GM19240 (cell line): ENCODE results near the gene CRHR1.
A peak's percentile ranks its signal among the peaks of the same experiment; 100 is the strongest.
"Not testable (repeated sequence)": the region's sequence is repeated elsewhere in the genome, so short reads cannot be mapped to it uniquely, and the experiment has no call there.

Experiments
- DNase-seq: peaks from one replicate; pipeline ENCODE4 v3.0.0; 2011; ENCODE audit warnings: low spot score; ENCODE audit not compliant: insufficient read length

Gene CRHR1

DNA sequence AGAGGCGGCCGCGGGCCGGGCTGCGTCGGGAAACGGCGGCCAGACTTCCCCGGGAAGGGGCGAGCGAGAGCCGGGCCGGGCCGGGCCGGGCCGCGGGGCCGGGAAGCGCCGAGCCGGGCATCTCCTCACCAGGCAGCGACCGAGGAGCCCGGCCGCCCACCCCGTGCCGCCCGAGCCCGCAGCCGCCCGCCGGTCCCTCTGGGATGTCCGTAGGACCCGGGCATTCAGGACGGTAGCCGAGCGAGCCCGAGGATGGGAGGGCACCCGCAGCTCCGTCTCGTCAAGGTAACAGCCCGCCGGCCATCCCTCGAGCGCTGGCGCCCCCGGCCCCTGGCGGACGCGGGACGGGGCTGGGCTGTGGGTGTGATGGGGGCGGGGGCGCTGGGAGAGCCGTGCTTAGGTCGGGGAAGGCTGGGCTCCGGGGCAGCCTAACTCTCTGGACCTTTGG, at the start of gene CRHR1:
Gene CRHR1, plus strand, starts transcription at position 28 of the 448 bp plus-strand sequence. Its CDS starts 225 bp downstream, at position 253.
- no peak for DNase-seq

- DNase-seq: no peak
Observed at GRCh38 chr17:45734598-45734997, 49.5 kb upstream of the CRHR1 start.

- no peak for DNase-seq
Observed at GRCh38 chr17:45735488-45735887, 48.6 kb upstream of the CRHR1 start.

GRCh38 chr17:45739786-45740185, 44.3 kb upstream of the CRHR1 start:
- no peak for DNase-seq

DNA sequence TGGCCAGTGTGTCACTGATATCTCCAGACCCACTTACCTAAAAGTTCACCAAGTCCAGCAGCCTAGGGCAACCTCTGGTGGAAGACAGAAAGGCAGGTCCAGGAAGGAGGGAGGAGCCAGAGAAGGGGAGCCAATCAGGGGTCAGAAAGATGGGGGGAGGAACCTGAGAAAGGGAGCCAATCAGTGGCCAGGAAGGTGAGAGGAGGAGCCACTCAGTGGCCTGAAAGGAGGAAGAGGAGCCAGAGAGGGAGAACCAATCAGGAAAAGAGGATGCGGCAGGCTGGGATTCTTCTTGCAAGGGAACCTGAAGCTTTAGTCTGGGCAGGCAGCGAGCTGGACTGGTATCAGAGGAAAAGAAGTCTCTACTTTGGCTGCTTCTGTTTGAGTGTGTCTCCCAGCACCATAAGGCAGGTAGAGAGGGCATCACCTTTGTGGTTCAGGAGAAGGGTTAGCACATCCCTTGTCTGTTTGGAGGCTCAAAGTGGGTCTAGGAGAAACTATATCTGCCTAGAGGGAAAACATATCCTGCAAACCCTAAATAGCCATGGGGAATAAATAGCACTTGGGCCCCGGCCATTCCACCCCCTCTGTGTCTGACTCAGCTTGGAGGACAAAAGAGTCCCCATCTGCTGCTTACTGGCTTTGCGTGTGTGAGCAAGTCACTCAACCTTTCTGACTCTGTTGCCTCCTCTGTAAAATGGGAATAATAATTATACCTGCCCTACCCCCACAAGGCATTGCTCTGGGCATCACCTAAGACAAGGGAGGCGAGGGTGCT, 43.4 kb upstream of the CRHR1 start:
- DNase-seq: peak; percentile 47

DNA sequence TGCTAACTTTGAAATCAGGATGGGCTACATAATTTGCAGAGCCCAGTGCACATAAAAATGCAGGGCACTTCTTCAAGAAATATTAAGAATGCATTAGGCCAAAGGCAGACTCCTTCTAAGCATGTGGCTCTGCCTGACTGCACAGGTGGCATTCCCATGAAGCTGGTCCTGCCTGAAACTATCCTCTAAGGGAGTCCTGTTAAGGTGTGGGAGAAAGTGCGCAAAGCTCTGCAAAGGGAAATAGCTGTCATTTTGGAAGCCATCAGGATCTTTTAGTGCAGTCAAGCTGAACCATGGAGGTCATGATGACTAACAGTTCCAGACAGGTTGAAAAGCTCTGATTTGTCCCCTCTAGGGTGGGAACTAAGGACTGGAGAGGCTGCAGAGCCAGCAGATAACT, 41.9 kb upstream of the CRHR1 start:
- DNase-seq: no peak

DNA sequence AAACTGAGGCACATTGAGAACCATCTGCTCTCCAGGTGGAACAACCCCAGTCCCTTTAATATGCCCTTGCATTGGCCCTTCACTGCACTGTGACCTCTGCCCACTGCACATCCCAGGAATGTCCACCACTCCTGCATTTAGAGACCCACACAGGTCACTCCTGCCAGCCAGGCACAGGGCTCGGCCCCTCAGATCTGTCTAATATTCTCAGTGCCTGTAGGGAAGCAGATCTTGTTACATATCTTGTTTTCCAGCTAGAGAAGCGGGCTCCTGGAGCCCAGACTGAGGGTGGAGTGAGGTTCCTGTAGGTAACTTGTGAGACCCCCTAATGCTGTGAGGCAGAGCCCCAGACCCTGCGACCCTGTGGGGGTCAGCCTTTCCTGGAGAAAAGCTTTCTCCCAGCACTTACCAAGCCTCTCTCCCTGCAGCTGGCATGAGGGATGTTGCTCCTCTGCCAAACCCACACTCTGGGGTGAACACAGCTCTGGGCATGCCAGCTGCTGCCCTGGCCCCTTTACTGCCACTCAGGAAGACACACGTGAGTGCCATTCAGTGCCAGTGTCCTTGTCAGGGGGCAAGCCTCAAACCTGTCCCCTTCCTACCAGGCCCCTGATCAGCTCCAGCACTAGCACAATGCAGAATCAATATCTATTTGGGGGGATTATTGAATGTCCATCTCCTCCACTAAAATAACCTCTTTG, 40.3 kb upstream of the CRHR1 start:
- no peak for DNase-seq

- DNase-seq: not testable (repeated sequence)
Observed at GRCh38 chr17:45744826-45745225, 39.3 kb upstream of the CRHR1 start.

GRCh38 chr17:45745601-45746494, 38.3 kb upstream of the CRHR1 start:
- no peak for DNase-seq

- no peak for DNase-seq
Observed at GRCh38 chr17:45747911-45748310, 36.2 kb upstream of the CRHR1 start.

DNA sequence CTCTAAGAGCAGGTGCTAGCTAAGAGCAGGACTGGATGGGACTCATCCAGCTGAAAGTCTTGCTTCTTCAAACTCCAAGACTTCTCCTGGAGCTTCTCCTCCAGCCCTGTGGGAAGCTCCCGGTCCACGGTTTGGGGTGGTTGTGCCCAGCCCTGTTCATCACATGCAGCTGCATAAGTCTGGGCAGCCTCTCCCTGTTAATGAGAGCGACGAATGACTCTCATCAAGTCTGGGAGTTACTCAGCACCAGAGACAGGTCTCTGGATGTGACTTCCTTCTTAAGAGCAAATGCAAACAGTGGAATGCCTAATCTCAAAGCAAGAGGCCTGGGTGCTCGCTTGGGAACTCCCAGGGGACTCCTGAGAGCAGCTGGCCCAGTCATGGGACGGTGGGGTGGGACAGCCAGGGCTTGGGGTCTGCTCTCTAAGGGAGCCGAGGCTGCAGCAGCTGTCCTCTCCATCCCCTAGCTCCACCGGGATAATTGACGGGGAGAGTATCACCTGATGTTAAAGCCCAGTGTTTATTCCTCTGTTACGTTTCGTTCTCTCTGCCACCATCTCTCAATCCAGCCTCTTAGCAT, 35.3 kb upstream of the CRHR1 start:
- DNase-seq: no peak

DNA sequence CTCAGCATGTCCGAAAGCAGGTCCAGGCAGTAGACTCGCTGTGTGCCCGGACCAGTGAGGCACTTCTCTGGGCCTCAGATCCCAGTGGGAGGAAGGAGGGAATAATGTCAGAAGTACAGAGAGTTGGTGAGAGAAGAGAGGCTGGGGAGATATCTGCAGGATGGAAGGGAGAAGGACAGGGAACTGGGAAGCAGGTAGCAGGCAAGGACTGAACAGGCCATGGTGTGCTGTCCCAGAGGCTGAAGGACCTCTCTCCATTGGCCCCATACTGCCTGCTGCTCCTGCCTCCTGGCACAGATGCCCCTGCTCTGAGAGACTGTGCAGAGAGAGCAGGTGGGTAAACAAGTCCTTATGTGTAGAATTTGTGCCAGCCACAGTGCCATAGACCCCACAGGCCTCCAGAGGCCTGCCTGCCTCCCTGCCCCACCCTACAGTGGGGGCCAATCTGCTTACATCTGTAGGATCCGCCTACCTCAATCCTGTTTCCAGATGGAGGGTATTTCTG, 34.2 kb upstream of the CRHR1 start:
- no peak for DNase-seq

DNA sequence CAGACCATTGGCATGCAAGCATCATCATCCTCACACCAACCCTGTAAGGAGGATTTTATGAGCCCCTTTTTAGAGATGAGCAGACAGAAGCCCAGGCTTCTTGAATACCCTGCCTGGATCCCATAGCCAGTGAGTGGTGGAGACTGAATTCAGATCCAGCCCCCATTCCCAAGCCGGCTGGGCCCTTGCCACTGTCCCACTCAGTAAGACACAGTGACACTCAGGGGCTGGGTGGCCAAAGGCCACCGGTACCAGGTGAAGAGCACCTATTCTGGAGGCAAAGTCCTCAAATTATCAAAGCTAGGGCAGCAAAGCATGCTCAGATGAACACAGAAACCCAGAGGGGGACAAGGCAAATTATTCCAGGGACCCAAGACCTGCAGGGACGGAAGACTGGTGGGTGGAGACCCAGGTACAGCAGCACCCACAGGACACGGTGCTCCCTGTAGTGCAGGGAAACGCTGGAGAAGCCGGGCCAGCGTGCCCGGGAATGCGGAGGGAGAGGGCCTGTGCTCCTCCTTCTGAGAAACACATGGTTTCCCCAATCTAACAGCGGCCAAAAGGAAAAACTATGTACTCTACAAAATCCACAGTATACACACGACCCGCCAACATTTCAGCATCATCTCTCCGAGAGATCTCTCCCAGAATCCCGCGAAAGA, 33.2 kb upstream of the CRHR1 start:
- DNase-seq: no peak

DNA sequence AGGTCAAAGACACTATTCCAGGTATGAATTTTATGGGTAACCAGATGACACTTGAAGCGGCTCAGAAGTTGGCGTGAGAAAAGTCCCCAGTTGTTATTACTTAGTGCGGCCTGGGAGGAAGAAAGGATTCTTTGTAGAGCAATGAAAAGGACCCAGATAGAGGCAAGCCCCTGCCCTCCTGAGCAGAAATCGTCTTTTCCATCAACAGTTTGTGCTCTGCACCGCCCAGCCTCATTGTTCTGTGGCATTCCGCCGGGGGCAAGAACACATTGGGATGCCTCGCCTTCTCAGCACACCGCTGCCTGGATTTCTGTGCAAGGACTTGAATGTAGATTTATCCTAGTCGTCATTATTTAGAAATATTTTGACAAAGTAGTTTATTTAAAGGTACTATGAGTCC, 32.7 kb upstream of the CRHR1 start:
- no peak for DNase-seq

DNA sequence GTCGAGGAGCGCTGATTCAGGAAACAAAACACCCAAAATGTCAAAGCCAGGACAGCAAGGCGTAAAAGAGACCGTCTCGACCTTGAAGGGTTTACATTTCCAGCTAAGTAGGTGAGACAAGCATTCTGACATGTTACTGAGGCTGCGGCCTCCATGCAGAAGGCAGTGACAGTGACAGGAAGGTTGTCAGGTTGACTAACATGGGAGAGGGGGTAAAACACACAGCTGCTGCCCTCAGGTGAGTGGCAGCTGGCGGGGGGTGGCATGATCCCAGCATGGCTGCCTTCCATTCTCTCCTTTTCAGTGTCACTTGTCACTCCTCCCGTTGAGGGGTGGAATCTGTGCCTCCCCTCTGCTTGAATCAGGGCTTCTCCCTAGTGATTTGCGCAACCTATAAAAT, 31.9 kb upstream of the CRHR1 start:
- no peak for DNase-seq

- DNase-seq: no peak
Observed at GRCh38 chr17:45753645-45754225, 30.4 kb upstream of the CRHR1 start.

- DNase-seq: no peak
Observed at GRCh38 chr17:45755050-45755449, 29.1 kb upstream of the CRHR1 start.

- DNase-seq: no peak
Observed at GRCh38 chr17:45756266-45756991, 27.7 kb upstream of the CRHR1 start.

DNA sequence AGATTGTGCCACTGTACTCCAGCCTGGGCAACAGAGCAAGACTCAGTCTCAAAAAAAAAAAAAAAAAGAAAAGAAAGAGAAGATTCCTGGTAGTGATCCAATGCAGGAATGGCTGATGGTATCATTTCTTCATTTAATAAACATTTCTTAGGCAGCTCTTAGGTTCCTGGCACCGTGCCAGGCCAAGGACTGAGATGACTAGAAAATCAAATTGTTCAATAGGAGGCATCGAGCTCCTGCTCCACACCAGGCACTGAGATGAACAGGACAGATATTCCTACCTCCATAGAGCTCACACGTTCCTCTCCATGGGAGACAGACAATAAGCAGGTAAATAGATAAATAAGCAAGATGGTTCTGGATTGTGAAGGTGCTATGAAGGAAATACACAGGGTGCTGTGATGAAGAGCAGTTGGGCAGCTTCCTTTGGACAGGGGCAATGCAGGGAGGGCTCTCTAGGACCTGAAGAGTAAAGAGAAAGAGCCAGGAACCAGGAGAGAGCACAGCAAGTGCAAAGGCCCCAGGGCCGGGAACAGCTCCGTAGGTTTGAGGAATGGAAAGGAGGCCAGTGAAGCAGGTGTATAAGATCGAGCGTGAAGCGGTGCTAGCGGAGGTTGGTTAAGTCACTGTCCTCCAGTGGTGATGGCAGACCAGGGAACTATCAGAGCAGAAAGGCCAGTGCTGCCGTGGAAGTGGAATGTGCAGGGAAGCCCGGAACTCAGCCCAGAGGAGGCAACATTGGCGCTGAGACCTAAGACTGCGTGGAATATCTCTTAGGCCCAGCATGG, 26.5 kb upstream of the CRHR1 start:
- DNase-seq: no peak
